GM19023 (cell line): ENCODE results near the gene ZP2.
"Not testable (repeated sequence)": the region's sequence is repeated elsewhere in the genome, so short reads cannot be mapped to it uniquely, and the experiment has no call there.

ENCODE experiments used
- ATAC-seq: cut with Tn5 transposase; IDR thresholded peaks from one replicate; pipeline ENCODE4 v1.9.1; 2021; ENCODE audit warnings: mild to moderate bottlenecking, moderate library complexity; ENCODE audit not compliant: unreplicated experiment

The ZP2 gene

GRCh38 chr16:21217121-21217520, 5.7 kb upstream of the ZP2 start:
- no peak for ATAC-seq

- no peak for ATAC-seq
Measured at GRCh38 chr16:21214086-21214485, 2.7 kb upstream of the ZP2 start.

- ATAC-seq = no peak
Measured at GRCh38 chr16:21208446-21209230, 2.7 kb downstream of the ZP2 start.

GRCh38 chr16:21206550-21206949, 4.8 kb downstream of the ZP2 start:
- no peak for ATAC-seq

GRCh38 chr16:21205303-21205702, 6.1 kb downstream of the ZP2 start:
- no peak for ATAC-seq

GRCh38 chr16:21203155-21203797, 8.1 kb downstream of the ZP2 start:
- no peak for ATAC-seq

GRCh38 chr16:21199607-21200218, 11.7 kb downstream of the ZP2 start:
- no peak for ATAC-seq

- no peak for ATAC-seq
Measured at GRCh38 chr16:21197621-21198020, 13.8 kb downstream of the ZP2 start.

- no peak for ATAC-seq
Measured at GRCh38 chr16:21197112-21197511, 14.3 kb downstream of the ZP2 start.

- not testable (repeated sequence) for ATAC-seq
Measured at GRCh38 chr16:21195330-21195729, 16.0 kb downstream of the ZP2 start.

GRCh38 chr16:21194771-21195301, 16.5 kb downstream of the ZP2 start:
- ATAC-seq = no peak

- ATAC-seq = no peak
Measured at GRCh38 chr16:21192991-21193390, 18.4 kb downstream of the ZP2 start.

GRCh38 chr16:21190599-21190998, 20.8 kb downstream of the ZP2 start:
- no peak for ATAC-seq

GRCh38 chr16:21190013-21190412, 21.4 kb downstream of the ZP2 start:
- no peak for ATAC-seq

- ATAC-seq = no peak
Measured at GRCh38 chr16:21189311-21189710, 22.1 kb downstream of the ZP2 start.

- no peak for ATAC-seq
Measured at GRCh38 chr16:21186326-21186691, 25.1 kb downstream of the ZP2 start.

- ATAC-seq = no peak
Measured at GRCh38 chr16:21185659-21186325, 25.6 kb downstream of the ZP2 start.

GRCh38 chr16:21184834-21185233, 26.5 kb downstream of the ZP2 start:
- ATAC-seq = no peak

- ATAC-seq = no peak
Measured at GRCh38 chr16:21183995-21184394, 27.4 kb downstream of the ZP2 start.

- no peak for ATAC-seq
Measured at GRCh38 chr16:21179983-21180365, 31.4 kb downstream of the ZP2 start.
